Activated T-helper 1 cell treated with Interleukin-2 at 50 U/mL for 16 hours (primary cell): ENCODE data around the gene NMB.

Experiments used
- DNase-seq: peaks from one replicate; pipeline ENCODE4 v3.0.0-alpha.2; 2020; ENCODE audit warnings: low read depth

Gene NMB

DNA sequence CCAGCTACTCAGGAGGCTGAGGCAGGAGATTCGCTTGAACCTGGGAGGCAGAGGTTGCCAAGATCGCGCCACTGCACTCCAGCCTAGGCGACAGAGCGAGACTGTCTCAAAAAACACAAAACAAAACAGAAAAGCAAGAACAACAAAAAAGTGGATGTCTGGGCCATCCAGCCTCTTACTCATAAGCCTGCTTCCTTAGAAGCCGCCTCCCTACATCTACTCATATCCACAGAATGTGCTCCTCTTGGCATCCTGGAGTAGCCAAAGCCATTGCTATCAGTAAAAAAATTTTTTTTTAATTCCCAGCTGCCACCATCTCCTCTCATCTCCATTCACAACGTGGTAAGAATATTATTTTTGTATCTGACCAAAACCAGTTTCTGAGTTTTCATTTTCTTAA is 46.4 kb downstream of the NMB start:
- no peak for DNase-seq

DNA sequence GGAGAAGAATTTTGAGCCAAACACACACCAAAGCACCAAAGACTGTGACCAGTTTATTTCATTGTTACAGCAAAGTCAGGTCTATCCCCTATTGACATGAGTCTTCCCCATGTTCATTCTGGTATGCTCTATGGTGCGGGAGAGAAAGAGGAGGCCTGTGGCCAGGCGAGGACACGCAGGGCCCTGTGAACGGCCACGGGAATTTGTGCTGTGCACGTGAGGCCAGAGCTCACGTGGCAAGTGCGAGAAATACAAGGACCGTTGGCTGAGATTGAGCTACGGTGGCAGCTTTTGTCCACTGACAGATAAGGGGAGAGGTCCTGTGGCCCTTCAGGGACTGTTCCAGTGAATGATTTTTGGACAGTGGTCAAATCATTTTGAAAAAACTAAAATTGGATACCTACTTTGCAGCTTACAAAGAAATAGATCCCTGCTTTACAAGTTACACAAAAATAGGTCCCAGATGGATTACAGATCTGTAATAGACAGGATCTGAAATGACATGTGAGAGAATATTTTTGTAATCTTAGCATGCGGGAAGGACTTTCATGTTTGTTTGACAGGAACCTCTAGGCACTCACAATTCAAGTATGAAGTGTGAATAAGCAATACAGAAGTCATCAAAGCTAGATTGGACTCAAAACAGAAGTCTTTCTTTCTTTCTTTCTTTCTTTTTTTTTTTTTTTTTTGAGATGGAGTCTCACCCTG is 48.0 kb downstream of the NMB start:
- no peak for DNase-seq

DNA sequence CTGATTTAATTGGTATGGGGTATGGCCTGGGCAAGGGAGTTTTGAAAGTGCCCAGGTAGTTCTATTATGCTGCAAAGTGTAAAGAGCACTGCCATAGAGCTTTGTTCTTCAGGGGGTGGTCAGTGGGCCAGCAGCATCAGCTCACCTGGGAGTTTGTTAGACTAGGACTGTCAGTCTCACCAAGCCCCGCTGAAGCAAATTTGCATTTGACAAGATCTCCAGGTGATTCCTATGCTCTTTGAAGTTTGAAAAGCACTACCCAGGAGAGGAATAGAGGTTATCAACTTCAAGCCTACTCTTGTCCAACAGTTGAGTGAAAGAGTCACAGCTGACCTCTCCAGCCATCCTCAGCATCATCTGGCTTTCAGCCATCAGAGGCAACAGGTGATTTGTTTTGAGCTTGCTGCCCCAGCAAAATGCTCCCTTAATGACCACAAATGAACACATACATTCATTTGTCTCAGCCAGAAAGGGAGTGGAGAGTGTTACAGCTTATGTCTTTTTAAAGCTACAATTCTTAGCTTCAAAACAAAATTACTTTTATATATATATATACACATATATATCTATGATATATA is 49.2 kb downstream of the NMB start:
- no peak for DNase-seq

DNA sequence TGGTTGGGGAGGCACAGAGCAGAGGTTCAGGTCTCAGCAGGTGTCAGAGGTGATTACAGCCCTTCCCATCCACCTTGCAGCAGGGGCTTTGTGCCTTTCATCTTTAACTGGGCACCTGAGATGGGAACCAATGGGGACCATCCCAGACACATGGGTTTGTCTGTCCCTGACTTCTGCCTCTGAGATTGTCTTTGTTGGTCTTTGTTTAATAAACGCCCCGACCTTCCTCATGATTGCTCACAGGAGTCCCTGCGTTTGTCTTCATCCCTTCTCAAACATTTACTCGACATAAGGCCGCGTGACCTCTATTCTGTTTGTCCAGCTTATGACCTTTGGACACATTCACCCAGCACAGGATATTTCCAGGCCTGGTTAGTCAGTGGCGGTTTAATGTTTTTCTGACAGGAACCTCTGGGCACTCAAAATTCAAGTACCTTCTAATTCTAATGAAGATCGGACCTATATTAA is 51.3 kb downstream of the NMB start:
- no peak for DNase-seq

DNA sequence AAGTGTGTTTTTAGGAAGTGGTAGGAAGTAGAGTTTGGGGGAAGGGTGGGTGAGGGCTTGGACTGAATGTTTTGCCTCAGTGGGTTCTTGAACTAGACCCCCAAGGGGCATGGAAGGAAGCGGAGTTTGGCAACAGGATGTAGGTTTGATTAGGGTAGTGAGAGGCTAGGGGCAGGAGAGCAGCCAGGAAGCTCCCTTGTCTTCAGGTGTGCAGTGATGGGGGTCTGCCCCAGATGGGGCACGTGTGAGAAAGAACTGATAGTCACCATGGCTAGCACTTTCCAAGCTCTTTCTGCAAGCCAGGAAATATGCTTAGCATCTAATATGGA is 52.5 kb downstream of the NMB start:
- DNase-seq: no peak
